GM08714 (cell line): ENCODE data around the gene TRIO.

ENCODE experiments used
- H3K4me3 ChIP-seq: fragments of 200-500 bp; sonication (Bioruptor generic); 2 replicates; pipeline ENCODE4 v1.5.1; 2014; ENCODE audit warnings: mild to moderate bottlenecking, low read length, inconsistent platforms
- ZNF274 ChIP-seq: IDR thresholded peaks from 2 replicates; pipeline ENCODE4 v1.6.1; 2012; ENCODE audit warnings: mild to moderate bottlenecking, low read depth, low read length

The TRIO gene

GRCh38 chr5:14161825-14162556 is 18.8 kb downstream of the TRIO start:
- H3K4me3 ChIP-seq: no peak overlapping the region
- TF ChIP-seq ZNF274: no peak

GRCh38 chr5:14164164-14165163 is 21.3 kb downstream of the TRIO start:
- TF ChIP-seq ZNF274: no peak

GRCh38 chr5:14165375-14166106 is 22.4 kb downstream of the TRIO start:
- H3K4me3 ChIP-seq: no peak overlapping the region
- TF ChIP-seq ZNF274: no peak

More at GRCh38 chr5:14164164-14165163, 21.3 kb downstream of the TRIO start:
- H3K4me3 ChIP-seq: no peak overlapping the region

GRCh38 chr5:14166437-14166836 is 23.3 kb downstream of the TRIO start:
- no peak for TF ChIP-seq ZNF274
- H3K4me3 ChIP-seq: no peak overlapping the region; the same call in 1 of the 2 replicates

- H3K4me3 ChIP-seq: no peak overlapping the region; the same call in 1 of the 2 replicates
Measured at GRCh38 chr5:14167211-14167845, 24.2 kb downstream of the TRIO start.

GRCh38 chr5:14168144-14168792 is 25.1 kb downstream of the TRIO start:
- TF ChIP-seq ZNF274: no peak
- peak overlapping the region; percentile 61; the same call in 1 of the 2 replicates for H3K4me3 ChIP-seq

More at GRCh38 chr5:14167211-14167845, 24.2 kb downstream of the TRIO start:
- TF ChIP-seq ZNF274: no peak

GRCh38 chr5:14168793-14169262 is 25.7 kb downstream of the TRIO start:
- H3K4me3 ChIP-seq: peak overlapping the region; percentile 61
- no peak for TF ChIP-seq ZNF274

GRCh38 chr5:14171046-14171445 is 27.9 kb downstream of the TRIO start:
- no peak for TF ChIP-seq ZNF274
- peak overlapping the region; percentile 52; the same call in 1 of the 2 replicates for H3K4me3 ChIP-seq

- H3K4me3 ChIP-seq: peak overlapping the region; percentile 52
- TF ChIP-seq ZNF274: no peak
Measured at GRCh38 chr5:14171621-14172020, 28.5 kb downstream of the TRIO start.

- TF ChIP-seq ZNF274: no peak
- peak overlapping the region; percentile 59 for H3K4me3 ChIP-seq
Measured at GRCh38 chr5:14172149-14172795, 29.1 kb downstream of the TRIO start.

GRCh38 chr5:14173377-14174229 is 30.5 kb downstream of the TRIO start:
- TF ChIP-seq ZNF274: no peak
- H3K4me3 ChIP-seq: peak overlapping the region; percentile 80
